WTC11 (cell line): ENCODE results near the gene MATR3. TPM values are rescaled to one million over a fixed set of nuclear protein-coding genes. Genes with fewer than 3 reads are reported as not detected.
A peak's percentile ranks its signal among the peaks of the same experiment; 100 is the strongest.

Experiments used
- ATAC-seq: fragments of 200-7000 bp; cut with Tn5 transposase; 2 replicates; pipeline ENCODE4 v1.10.0; 2021; ENCODE audit warnings: mild to moderate bottlenecking, moderate library complexity
- CTCF ChIA-PET: fragments of 300-600 bp; sonication (Branson Sonifier 250); formaldehyde crosslinking; loops from one replicate; lab custom pipeline; 2021; ENCODE audit warnings: antibody characterized with exemption; lab: Charles Lee
- POLR2A ChIA-PET: fragments of 350-600 bp; sonication (Branson Sonifier 250); formaldehyde crosslinking; loops from one replicate; lab custom pipeline; 2021; ENCODE audit warnings: antibody characterized with exemption; lab: Charles Lee
- DNase-seq: peaks from one replicate; pipeline ENCODE4 v3.0.0; 2021; ENCODE audit warnings: low spot score
- H3K27ac Mint-ChIP-seq: 2 replicates; pipeline ENCODE4 v1.8.0; 2021; ENCODE audit warnings: mixed read lengths
- H3K27me3 Mint-ChIP-seq: 2 replicates; pipeline ENCODE4 v1.8.0; 2021; ENCODE audit warnings: low read depth, mild to moderate bottlenecking, moderate library complexity, mixed read lengths
- H3K36me3 Mint-ChIP-seq: 2 replicates; pipeline ENCODE4 v1.8.0; 2021; ENCODE audit warnings: mixed read lengths
- H3K4me1 Mint-ChIP-seq: 2 replicates; pipeline ENCODE4 v1.8.0; 2022; ENCODE audit warnings: mixed read lengths
- H3K4me3 Mint-ChIP-seq: 2 replicates; pipeline ENCODE4 v1.8.0; 2021; ENCODE audit warnings: mild to moderate bottlenecking, moderate library complexity, mixed read lengths
- H3K9me3 Mint-ChIP-seq: 2 replicates; pipeline ENCODE4 v1.8.0; 2021; ENCODE audit warnings: mixed read lengths
- CREB1 ChIP-seq: sonication (generic); formaldehyde crosslinking; IDR thresholded peaks from 2 replicates; pipeline ENCODE4 v1.8.0; 2023; ENCODE audit warnings: mild to moderate bottlenecking, missing genetic modification reagents
- ESRRA ChIP-seq: sonication (generic); formaldehyde crosslinking; IDR thresholded peaks from 2 replicates; pipeline ENCODE4 v1.8.1; 2022; ENCODE audit warnings: mild to moderate bottlenecking, missing genetic modification reagents, borderline replicate concordance
- FOXP1 ChIP-seq: sonication (generic); formaldehyde crosslinking; IDR thresholded peaks from 2 replicates; pipeline ENCODE4 v1.8.0; 2022; ENCODE audit warnings: missing genetic modification reagents, mild to moderate bottlenecking, moderate library complexity, borderline replicate concordance
- FOXP4 ChIP-seq: sonication (generic); formaldehyde crosslinking; IDR thresholded peaks from 2 replicates; pipeline ENCODE4 v1.8.0; 2022; ENCODE audit warnings: mild to moderate bottlenecking, missing genetic modification reagents
- GRHL2 ChIP-seq: fragments of 250-450 bp; sonication (Bioruptor Pico); IDR thresholded peaks from 2 replicates; pipeline ENCODE4 v1.8.0; 2022; ENCODE audit warnings: mild to moderate bottlenecking, moderate library complexity; ENCODE audit not compliant: insufficient replicate concordance, severe bottlenecking
- HMGXB4 ChIP-seq: sonication (generic); formaldehyde crosslinking; IDR thresholded peaks from 2 replicates; pipeline ENCODE4 v1.8.1; 2023; ENCODE audit warnings: mild to moderate bottlenecking, moderate library complexity, missing genetic modification reagents
- IRF1 ChIP-seq: sonication (generic); formaldehyde crosslinking; IDR thresholded peaks from 2 replicates; pipeline ENCODE4 v1.8.0; 2023; ENCODE audit warnings: missing genetic modification reagents
- MXD4 ChIP-seq: fragments of 250-450 bp; sonication (Bioruptor Pico); IDR thresholded peaks from 2 replicates; pipeline ENCODE4 v1.8.0; 2021; ENCODE audit warnings: mild to moderate bottlenecking, moderate library complexity, borderline replicate concordance
- NFE2L1 ChIP-seq: sonication (generic); formaldehyde crosslinking; IDR thresholded peaks from 2 replicates; pipeline ENCODE4 v1.8.1; 2023; ENCODE audit warnings: missing genetic modification reagents
- RELA ChIP-seq: sonication (generic); formaldehyde crosslinking; IDR thresholded peaks from 2 replicates; pipeline ENCODE4 v1.8.1; 2022; ENCODE audit warnings: missing genetic modification reagents, mild to moderate bottlenecking, borderline replicate concordance
- ZNF121 ChIP-seq: sonication (generic); formaldehyde crosslinking; IDR thresholded peaks from 2 replicates; pipeline ENCODE4 v1.8.0; 2023; ENCODE audit warnings: missing genetic modification reagents
- ZNF232 ChIP-seq: sonication (generic); formaldehyde crosslinking; IDR thresholded peaks from 2 replicates; pipeline ENCODE4 v1.8.0; 2022; ENCODE audit warnings: mild to moderate bottlenecking, missing genetic modification reagents
- ZNF671 ChIP-seq: fragments of 250-450 bp; sonication (Bioruptor Pico); IDR thresholded peaks from 2 replicates; pipeline ENCODE4 v1.8.0; 2021; ENCODE audit warnings: mild to moderate bottlenecking
- total RNA-seq: library from RNA; stranded (reverse); gene quantifications from 3 replicates; pipeline ENCODE4 v1.2.3, GENCODE V29; 2021
- TF ChIP-seq, protein P1 (sequence below): sonication (generic); formaldehyde crosslinking; IDR thresholded peaks from 2 replicates; pipeline ENCODE4 v1.8.1; 2023; ENCODE audit warnings: mild to moderate bottlenecking, missing genetic modification reagents
- TF ChIP-seq, protein P2 (sequence below): fragments of 200-600 bp; IDR thresholded peaks from 2 replicates; pipeline ENCODE4 v1.8.0; 2022; ENCODE audit warnings: antibody characterized with exemption
- TF ChIP-seq, protein P3 (sequence below): fragments of 250-450 bp; sonication (Bioruptor Pico); IDR thresholded peaks from 2 replicates; pipeline ENCODE4 v1.9.0; 2021; ENCODE audit warnings: mild to moderate bottlenecking
- TF ChIP-seq, protein P4 (sequence below): fragments of 250-450 bp; sonication (Bioruptor Pico); conservative IDR thresholded peaks from 2 replicates; pipeline ENCODE4 v1.9.0; 2021; ENCODE audit warnings: mild to moderate bottlenecking

Gene MATR3
- total RNA-seq, 1 experiment from 2014 or later = 290 TPM

DNA sequence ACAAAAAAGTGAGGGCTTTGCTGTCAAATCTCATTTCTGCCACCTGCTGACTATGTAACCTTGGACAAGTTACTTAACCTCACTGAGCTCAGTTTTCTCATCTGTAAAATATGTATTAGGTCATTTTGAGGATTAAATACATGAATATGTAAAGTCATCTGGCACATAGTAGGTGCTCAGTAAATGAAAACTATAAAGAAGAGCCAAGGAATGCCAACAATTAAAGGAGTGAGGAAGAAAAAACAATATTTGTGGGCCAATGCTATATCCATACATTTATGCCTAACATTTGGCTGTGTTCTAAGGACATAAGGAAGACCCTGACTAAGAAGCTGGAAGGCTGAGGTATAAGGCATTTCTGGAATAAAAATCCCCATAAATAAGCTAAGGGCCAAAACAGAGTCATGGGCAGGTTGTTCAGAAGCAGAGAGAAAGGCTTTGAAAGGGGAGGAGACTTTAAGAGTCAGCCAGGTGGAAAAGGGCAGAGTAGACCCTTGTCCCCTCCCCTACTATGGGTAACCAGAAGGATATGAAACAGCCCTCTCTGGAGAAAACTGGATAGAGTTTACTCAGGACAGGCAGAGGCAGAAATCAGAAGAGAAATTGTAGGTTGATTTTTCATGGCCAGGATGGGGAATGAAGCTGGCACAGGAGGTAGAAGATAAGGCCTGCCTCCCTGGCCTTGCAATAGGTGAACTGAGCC lies 47.8 kb upstream of the MATR3 start:
- ChIA-PET CTCF (interaction anchor here (0.7 kb wide), 1 partner anchor 324 kb away, joined by 3 read pairs; no protein-coding TSS in a partner anchor), POLR2A (no interaction called here)
- Mint-ChIP-seq H3K36me3 (no peaks in the 10 kb centered on the region), H3K4me3 (no peak overlapping the region), H3K27ac (no peak overlapping the region), H3K4me1 (peaks cover 12% of the 10 kb centered on the region), H3K9me3 (no peaks in the 10 kb centered on the region), H3K27me3 (no peaks in the 10 kb centered on the region)
- ATAC-seq (no peak), DNase-seq (no peak)
- TF ChIP-seq, protein P1, sequence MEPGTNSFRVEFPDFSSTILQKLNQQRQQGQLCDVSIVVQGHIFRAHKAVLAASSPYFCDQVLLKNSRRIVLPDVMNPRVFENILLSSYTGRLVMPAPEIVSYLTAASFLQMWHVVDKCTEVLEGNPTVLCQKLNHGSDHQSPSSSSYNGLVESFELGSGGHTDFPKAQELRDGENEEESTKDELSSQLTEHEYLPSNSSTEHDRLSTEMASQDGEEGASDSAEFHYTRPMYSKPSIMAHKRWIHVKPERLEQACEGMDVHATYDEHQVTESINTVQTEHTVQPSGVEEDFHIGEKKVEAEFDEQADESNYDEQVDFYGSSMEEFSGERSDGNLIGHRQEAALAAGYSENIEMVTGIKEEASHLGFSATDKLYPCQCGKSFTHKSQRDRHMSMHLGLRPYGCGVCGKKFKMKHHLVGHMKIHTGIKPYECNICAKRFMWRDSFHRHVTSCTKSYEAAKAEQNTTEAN (CRISPR knock-in tag) = no peak
- TF ChIP-seq ESRRA (CRISPR knock-in tag) (no peak), CREB1 (no peak), IRF1 (CRISPR knock-in tag) (no peak)
- TF ChIP-seq, protein P2, sequence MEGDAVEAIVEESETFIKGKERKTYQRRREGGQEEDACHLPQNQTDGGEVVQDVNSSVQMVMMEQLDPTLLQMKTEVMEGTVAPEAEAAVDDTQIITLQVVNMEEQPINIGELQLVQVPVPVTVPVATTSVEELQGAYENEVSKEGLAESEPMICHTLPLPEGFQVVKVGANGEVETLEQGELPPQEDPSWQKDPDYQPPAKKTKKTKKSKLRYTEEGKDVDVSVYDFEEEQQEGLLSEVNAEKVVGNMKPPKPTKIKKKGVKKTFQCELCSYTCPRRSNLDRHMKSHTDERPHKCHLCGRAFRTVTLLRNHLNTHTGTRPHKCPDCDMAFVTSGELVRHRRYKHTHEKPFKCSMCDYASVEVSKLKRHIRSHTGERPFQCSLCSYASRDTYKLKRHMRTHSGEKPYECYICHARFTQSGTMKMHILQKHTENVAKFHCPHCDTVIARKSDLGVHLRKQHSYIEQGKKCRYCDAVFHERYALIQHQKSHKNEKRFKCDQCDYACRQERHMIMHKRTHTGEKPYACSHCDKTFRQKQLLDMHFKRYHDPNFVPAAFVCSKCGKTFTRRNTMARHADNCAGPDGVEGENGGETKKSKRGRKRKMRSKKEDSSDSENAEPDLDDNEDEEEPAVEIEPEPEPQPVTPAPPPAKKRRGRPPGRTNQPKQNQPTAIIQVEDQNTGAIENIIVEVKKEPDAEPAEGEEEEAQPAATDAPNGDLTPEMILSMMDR = no peak

- no peak overlapping the region for H3K27ac Mint-ChIP-seq
- DNase-seq (peak; percentile 12), ATAC-seq (peak; percentile 72)
- CTCF ChIA-PET = interaction anchor here (1.2 kb wide), 1 partner anchor 207 kb away, joined by 4 read pairs; no protein-coding TSS in a partner anchor
- no peaks in the 10 kb centered on the region for H3K9me3 Mint-ChIP-seq
- no peaks in the 10 kb centered on the region for H3K27me3 Mint-ChIP-seq
- no peak overlapping the region for H3K4me3 Mint-ChIP-seq
- peaks cover 15% of the 10 kb centered on the region for H3K4me1 Mint-ChIP-seq
- no peaks in the 10 kb centered on the region for H3K36me3 Mint-ChIP-seq
- POLR2A ChIA-PET = interaction anchor here (0.6 kb wide), 1 partner anchor 32 kb away, joined by 3 read pairs; no protein-coding TSS in a partner anchor
- TF ChIP-seq, protein P3, sequence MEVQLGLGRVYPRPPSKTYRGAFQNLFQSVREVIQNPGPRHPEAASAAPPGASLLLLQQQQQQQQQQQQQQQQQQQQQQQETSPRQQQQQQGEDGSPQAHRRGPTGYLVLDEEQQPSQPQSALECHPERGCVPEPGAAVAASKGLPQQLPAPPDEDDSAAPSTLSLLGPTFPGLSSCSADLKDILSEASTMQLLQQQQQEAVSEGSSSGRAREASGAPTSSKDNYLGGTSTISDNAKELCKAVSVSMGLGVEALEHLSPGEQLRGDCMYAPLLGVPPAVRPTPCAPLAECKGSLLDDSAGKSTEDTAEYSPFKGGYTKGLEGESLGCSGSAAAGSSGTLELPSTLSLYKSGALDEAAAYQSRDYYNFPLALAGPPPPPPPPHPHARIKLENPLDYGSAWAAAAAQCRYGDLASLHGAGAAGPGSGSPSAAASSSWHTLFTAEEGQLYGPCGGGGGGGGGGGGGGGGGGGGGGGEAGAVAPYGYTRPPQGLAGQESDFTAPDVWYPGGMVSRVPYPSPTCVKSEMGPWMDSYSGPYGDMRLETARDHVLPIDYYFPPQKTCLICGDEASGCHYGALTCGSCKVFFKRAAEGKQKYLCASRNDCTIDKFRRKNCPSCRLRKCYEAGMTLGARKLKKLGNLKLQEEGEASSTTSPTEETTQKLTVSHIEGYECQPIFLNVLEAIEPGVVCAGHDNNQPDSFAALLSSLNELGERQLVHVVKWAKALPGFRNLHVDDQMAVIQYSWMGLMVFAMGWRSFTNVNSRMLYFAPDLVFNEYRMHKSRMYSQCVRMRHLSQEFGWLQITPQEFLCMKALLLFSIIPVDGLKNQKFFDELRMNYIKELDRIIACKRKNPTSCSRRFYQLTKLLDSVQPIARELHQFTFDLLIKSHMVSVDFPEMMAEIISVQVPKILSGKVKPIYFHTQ (CRISPR knock-in tag) = no peak
- no peak for TF ChIP-seq ESRRA (CRISPR knock-in tag)
- TF ChIP-seq FOXP1 = no peak
- TF ChIP-seq ZNF121 (CRISPR knock-in tag) = no peak
- TF ChIP-seq RELA (CRISPR knock-in tag) = no peak
- TF ChIP-seq GRHL2 = no peak
- TF ChIP-seq HMGXB4 (CRISPR knock-in tag) = no peak
- TF ChIP-seq ZNF671 (CRISPR knock-in tag) = no peak
- TF ChIP-seq, protein P2 = no peak
- no peak for TF ChIP-seq MXD4 (CRISPR knock-in tag)
- no peak for TF ChIP-seq ZNF232
- TF ChIP-seq, protein P4, sequence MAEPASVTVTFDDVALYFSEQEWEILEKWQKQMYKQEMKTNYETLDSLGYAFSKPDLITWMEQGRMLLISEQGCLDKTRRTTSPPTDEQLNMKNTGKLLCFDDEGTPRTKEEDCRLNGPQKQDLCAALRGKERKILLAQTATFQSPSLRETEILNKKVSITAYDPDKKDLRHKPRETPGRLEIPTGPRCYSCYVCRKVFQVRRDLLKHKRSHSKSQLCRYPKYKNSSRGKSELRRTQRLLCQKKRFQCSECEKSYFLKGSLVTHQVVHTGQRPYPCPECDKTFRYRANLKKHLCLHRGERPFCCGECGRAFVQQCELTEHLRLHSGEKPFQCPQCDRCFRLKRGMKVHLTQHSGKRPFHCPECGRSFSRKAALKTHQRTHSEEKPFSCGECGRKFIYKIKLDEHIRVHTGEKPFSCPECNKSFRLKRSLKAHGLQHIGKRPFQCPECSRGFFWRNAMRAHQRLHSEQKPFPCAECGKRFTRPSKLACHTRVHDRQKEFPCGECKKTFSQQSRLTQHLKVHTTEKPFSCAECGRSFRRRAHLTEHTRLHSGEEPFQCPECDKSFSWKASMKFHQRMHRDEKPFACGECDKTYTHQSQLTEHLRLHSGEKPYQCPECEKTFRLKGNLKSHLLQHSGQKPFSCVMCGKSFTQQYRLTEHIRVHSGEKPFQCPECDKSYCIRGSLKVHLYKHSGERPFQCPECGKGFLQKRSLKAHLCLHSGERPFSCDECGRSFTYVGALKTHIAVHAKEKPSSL (CRISPR knock-in tag) = no peak
- TF ChIP-seq NFE2L1 (CRISPR knock-in tag) = no peak
- no peak for TF ChIP-seq FOXP4 (CRISPR knock-in tag)
Observed at GRCh38 chr5:139246394-139246793, 47.1 kb upstream of the MATR3 start.
